Panc1 (cell line): Measurements from ENCODE around the gene SPATA17.

Source experiments
- POLR2AphosphoS5 ChIP-seq: IDR thresholded peaks from 2 replicates; pipeline ENCODE4 v1.6.1; 2012; ENCODE audit warnings: mild to moderate bottlenecking, low read depth, low read length, moderate library complexity
- TF ChIP-seq, protein P1 (sequence below): fragments of 450-650 bp; IDR thresholded peaks from 2 replicates; pipeline ENCODE4 v1.5.1; 2017; ENCODE audit warnings: mild to moderate bottlenecking

DNA sequence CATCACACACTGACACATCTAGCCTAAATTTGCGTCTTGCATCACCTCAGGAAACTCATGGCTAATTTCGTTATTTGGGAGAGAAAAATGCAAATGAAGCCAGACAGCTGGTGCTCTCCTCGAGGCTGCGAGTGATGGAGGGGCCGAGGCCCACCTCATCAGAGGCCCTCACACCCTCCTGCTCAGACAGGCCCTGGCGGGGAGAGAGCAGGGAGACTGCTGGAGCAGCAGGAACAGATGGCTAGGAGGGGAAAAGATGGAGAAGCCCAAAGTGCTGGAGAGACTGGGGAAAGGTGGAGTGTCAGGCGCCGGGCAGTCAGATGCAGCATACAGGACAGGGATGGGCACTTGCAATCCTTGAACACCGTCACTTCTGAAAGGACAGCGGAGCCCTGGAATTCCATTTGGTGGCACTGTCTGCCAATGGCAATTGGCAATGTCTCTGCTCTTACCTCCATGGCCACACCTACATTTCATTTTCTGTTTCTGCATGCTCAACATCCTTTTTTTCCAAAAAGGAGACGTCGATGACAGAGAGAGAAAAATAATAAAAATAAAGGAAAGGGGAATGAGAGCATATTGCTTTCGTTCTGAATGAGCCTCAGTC lies 286.2 kb downstream of the SPATA17 start:
- TF ChIP-seq, protein P1, sequence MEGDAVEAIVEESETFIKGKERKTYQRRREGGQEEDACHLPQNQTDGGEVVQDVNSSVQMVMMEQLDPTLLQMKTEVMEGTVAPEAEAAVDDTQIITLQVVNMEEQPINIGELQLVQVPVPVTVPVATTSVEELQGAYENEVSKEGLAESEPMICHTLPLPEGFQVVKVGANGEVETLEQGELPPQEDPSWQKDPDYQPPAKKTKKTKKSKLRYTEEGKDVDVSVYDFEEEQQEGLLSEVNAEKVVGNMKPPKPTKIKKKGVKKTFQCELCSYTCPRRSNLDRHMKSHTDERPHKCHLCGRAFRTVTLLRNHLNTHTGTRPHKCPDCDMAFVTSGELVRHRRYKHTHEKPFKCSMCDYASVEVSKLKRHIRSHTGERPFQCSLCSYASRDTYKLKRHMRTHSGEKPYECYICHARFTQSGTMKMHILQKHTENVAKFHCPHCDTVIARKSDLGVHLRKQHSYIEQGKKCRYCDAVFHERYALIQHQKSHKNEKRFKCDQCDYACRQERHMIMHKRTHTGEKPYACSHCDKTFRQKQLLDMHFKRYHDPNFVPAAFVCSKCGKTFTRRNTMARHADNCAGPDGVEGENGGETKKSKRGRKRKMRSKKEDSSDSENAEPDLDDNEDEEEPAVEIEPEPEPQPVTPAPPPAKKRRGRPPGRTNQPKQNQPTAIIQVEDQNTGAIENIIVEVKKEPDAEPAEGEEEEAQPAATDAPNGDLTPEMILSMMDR: no peak
- TF ChIP-seq POLR2AphosphoS5: no peak
